Effector memory CD8-positive, alpha-beta T cell (primary cell): Measurements from ENCODE around the gene ZMYND15.

Source experiments
- ATAC-seq: fragments of 150-1000 bp; cut with Tn5 transposase; replicated peaks from 2 replicates; pipeline ENCODE4 v1.10.0; 2021; ENCODE audit warnings: mild to moderate bottlenecking, moderate library complexity
- DNase-seq, 3 experiments: peaks; one replicate each; pipeline ENCODE4 v3.0.0; 2021
- H3K27ac Mint-ChIP-seq, 2 donors: one replicate each; pipeline ENCODE4 v1.8.0; 2022; ENCODE audit warnings: mild to moderate bottlenecking in 2 of 2, mixed read lengths in 2 of 2, moderate library complexity in 2 of 2
- H3K27me3 Mint-ChIP-seq, 2 donors: one replicate each; pipeline ENCODE4 v1.8.0; 2022; ENCODE audit warnings: mixed read lengths in 2 of 2
- H3K36me3 Mint-ChIP-seq: one replicate; pipeline ENCODE4 v1.8.0; 2022; ENCODE audit warnings: mild to moderate bottlenecking, moderate library complexity, mixed read lengths; ENCODE audit not compliant: insufficient read depth
- H3K4me1 Mint-ChIP-seq, 2 donors: one replicate each; pipeline ENCODE4 v1.8.0; 2022; ENCODE audit warnings: low read depth in 2 of 2, mixed read lengths in 2 of 2
- H3K4me3 Mint-ChIP-seq, 2 donors: one replicate each; pipeline ENCODE4 v1.8.0; 2022; ENCODE audit warnings: mild to moderate bottlenecking in 2 of 2, mixed read lengths in 2 of 2, moderate library complexity in 2 of 2
- H3K9me3 Mint-ChIP-seq, 2 donors: one replicate each; pipeline ENCODE4 v1.8.0; 2022; ENCODE audit warnings: mixed read lengths in 2 of 2

The ZMYND15 gene

GRCh38 chr17:4721203-4722135 lies 18.2 kb upstream of the ZMYND15 start:
- H3K27me3 Mint-ChIP-seq, result no peaks in the 10 kb centered on the region
- peak overlapping the region in 1 of 2 donors; percentile 36 for H3K4me3 Mint-ChIP-seq
- ATAC-seq (peak; percentile 87), DNase-seq (peak; percentile 33 to 37 (median 36))
- peaks cover 14 to 26% of the 10 kb centered on the region in 2 donors for H3K4me1 Mint-ChIP-seq
- H3K36me3 Mint-ChIP-seq, result peaks cover 57% of the 10 kb centered on the region
- H3K27ac Mint-ChIP-seq, result peak overlapping the region; percentile 54 to 87
- H3K9me3 Mint-ChIP-seq, result no peaks in the 10 kb centered on the region

- H3K9me3 Mint-ChIP-seq, result no peaks in the 10 kb centered on the region
- H3K4me1 Mint-ChIP-seq, result peaks cover 14 to 17% of the 10 kb centered on the region in 2 donors
- H3K27me3 Mint-ChIP-seq, result no peaks in the 10 kb centered on the region
- peak overlapping the region in 1 of 2 donors; percentile 35 for H3K4me3 Mint-ChIP-seq
- ATAC-seq (no peak), DNase-seq (no peak)
- H3K36me3 Mint-ChIP-seq, result peaks cover 45% of the 10 kb centered on the region
- no peak overlapping the region for H3K27ac Mint-ChIP-seq
Observed at GRCh38 chr17:4722678-4723240, 16.9 kb upstream of the ZMYND15 start.

- no peak overlapping the region for H3K4me3 Mint-ChIP-seq
- H3K4me1 Mint-ChIP-seq, result peaks cover 13 to 14% of the 10 kb centered on the region in 2 donors
- H3K27ac Mint-ChIP-seq, result no peak overlapping the region
- H3K27me3 Mint-ChIP-seq, result no peaks in the 10 kb centered on the region
- DNase-seq, result no peak
- no peaks in the 10 kb centered on the region for H3K9me3 Mint-ChIP-seq
- ATAC-seq, result no peak
- H3K36me3 Mint-ChIP-seq, result peaks cover 29% of the 10 kb centered on the region
Observed at GRCh38 chr17:4724650-4725049, 15.0 kb upstream of the ZMYND15 start.

- ATAC-seq (no peak), DNase-seq (no peak)
- H3K9me3 Mint-ChIP-seq, result no peaks in the 10 kb centered on the region
- H3K27me3 Mint-ChIP-seq, result no peaks in the 10 kb centered on the region
- peaks cover 16 to 19% of the 10 kb centered on the region in 2 donors for H3K4me1 Mint-ChIP-seq
- H3K4me3 Mint-ChIP-seq, result no peak overlapping the region
- H3K27ac Mint-ChIP-seq, result peak overlapping the region in 1 of 2 donors; percentile 0
- H3K36me3 Mint-ChIP-seq, result peaks cover 23% of the 10 kb centered on the region
Observed at GRCh38 chr17:4725646-4726310, 13.9 kb upstream of the ZMYND15 start.

GRCh38 chr17:4728124-4728523 lies 11.5 kb upstream of the ZMYND15 start:
- no peak for ATAC-seq
- DNase-seq, result no peak
- H3K4me3 Mint-ChIP-seq, result no peak overlapping the region
- peaks cover 15 to 16% of the 10 kb centered on the region in 2 donors for H3K4me1 Mint-ChIP-seq
- no peak overlapping the region for H3K27ac Mint-ChIP-seq
- no peaks in the 10 kb centered on the region for H3K27me3 Mint-ChIP-seq
- peaks cover 19% of the 10 kb centered on the region for H3K36me3 Mint-ChIP-seq
- H3K9me3 Mint-ChIP-seq, result no peaks in the 10 kb centered on the region

- Mint-ChIP-seq H3K4me3 (no peak overlapping the region), H3K27me3 (no peaks in the 10 kb centered on the region), H3K4me1 (peaks cover 15 to 18% of the 10 kb centered on the region in 2 donors), H3K9me3 (no peaks in the 10 kb centered on the region), H3K27ac (peak overlapping the region in 1 of 2 donors; percentile 45), H3K36me3 (peaks cover 22% of the 10 kb centered on the region)
- DNase-seq, result no peak
- no peak for ATAC-seq
Observed at GRCh38 chr17:4733073-4733531, 6.5 kb upstream of the ZMYND15 start.

GRCh38 chr17:4734857-4735475 lies 4.7 kb upstream of the ZMYND15 start:
- H3K9me3 Mint-ChIP-seq, result no peaks in the 10 kb centered on the region
- peaks cover under 1 to 10% of the 10 kb centered on the region in 2 donors for H3K27me3 Mint-ChIP-seq
- no peak overlapping the region for H3K27ac Mint-ChIP-seq
- DNase-seq (no peak), ATAC-seq (no peak)
- H3K4me1 Mint-ChIP-seq, result peaks cover 27% of the 10 kb centered on the region in 2 donors
- H3K36me3 Mint-ChIP-seq, result peaks cover 24% of the 10 kb centered on the region
- no peak overlapping the region for H3K4me3 Mint-ChIP-seq

GRCh38 chr17:4735876-4736651 lies 3.6 kb upstream of the ZMYND15 start:
- no peak for DNase-seq
- Mint-ChIP-seq H3K4me1 (peaks cover 24 to 25% of the 10 kb centered on the region in 2 donors), H3K9me3 (no peaks in the 10 kb centered on the region), H3K4me3 (no peak overlapping the region), H3K36me3 (peaks cover 22% of the 10 kb centered on the region), H3K27me3 (peaks cover 8 to 21% of the 10 kb centered on the region in 2 donors), H3K27ac (no peak overlapping the region)
- no peak for ATAC-seq

GRCh38 chr17:4738136-4739121 lies 1.2 kb upstream of the ZMYND15 start:
- Mint-ChIP-seq H3K9me3 (no peaks in the 10 kb centered on the region), H3K27me3 (peaks cover 13 to 38% of the 10 kb centered on the region in 2 donors), H3K36me3 (peaks cover 13% of the 10 kb centered on the region), H3K27ac (peak overlapping the region in 1 of 2 donors; percentile 87), H3K4me3 (peak overlapping the region; percentile 82 to 84), H3K4me1 (peaks cover 15 to 18% of the 10 kb centered on the region in 2 donors)
- ATAC-seq (peak; percentile 39), DNase-seq (peak in 1 of 3 experiments; percentile 15)

- peaks cover 15 to 19% of the 10 kb centered on the region in 2 donors for H3K4me1 Mint-ChIP-seq
- peak overlapping the region; percentile 56 to 76 for H3K27ac Mint-ChIP-seq
- ATAC-seq (no peak), DNase-seq (no peak)
- H3K36me3 Mint-ChIP-seq, result peaks cover 8% of the 10 kb centered on the region
- H3K27me3 Mint-ChIP-seq, result peaks cover 14 to 48% of the 10 kb centered on the region in 2 donors
- H3K4me3 Mint-ChIP-seq, result peak overlapping the region; percentile 81 to 90
- no peaks in the 10 kb centered on the region for H3K9me3 Mint-ChIP-seq
Observed at GRCh38 chr17:4740025-4740351, 355 bp downstream of the ZMYND15 start.

GRCh38 chr17:4740584-4740983 lies 951 bp downstream of the ZMYND15 start:
- Mint-ChIP-seq H3K9me3 (no peaks in the 10 kb centered on the region), H3K36me3 (peaks cover 8% of the 10 kb centered on the region), H3K27ac (peak overlapping the region; percentile 56 to 76), H3K27me3 (peaks cover 20 to 53% of the 10 kb centered on the region in 2 donors), H3K4me1 (peaks cover 15 to 24% of the 10 kb centered on the region in 2 donors), H3K4me3 (peak overlapping the region; percentile 81 to 90)
- no peak for DNase-seq
- no peak for ATAC-seq
